Measurements from ENCODE around the gene CORO1C. TPM values are rescaled to one million over a fixed set of nuclear protein-coding genes. Genes with fewer than 3 reads are reported as not detected.
A peak's percentile ranks its signal among the peaks of the same experiment; 100 is the strongest.

Gene CORO1C
- total RNA-seq, 1 donor from 2014 or later, result 164 TPM

GRCh38 chr12:108611884-108612415, 119.4 kb downstream of the CORO1C start:
- DNase-seq (ENCODE audit: low read depth), result peak; percentile 90
- H3K27me3 ChIP-seq (ENCODE audit: control insufficient read depth, insufficient read depth, low read length), result no peaks in the 10 kb centered on the region
- no peak overlapping the region for H3K4me3 ChIP-seq (ENCODE audit: low read depth, low read length)
- TF ChIP-seq, protein P1, sequence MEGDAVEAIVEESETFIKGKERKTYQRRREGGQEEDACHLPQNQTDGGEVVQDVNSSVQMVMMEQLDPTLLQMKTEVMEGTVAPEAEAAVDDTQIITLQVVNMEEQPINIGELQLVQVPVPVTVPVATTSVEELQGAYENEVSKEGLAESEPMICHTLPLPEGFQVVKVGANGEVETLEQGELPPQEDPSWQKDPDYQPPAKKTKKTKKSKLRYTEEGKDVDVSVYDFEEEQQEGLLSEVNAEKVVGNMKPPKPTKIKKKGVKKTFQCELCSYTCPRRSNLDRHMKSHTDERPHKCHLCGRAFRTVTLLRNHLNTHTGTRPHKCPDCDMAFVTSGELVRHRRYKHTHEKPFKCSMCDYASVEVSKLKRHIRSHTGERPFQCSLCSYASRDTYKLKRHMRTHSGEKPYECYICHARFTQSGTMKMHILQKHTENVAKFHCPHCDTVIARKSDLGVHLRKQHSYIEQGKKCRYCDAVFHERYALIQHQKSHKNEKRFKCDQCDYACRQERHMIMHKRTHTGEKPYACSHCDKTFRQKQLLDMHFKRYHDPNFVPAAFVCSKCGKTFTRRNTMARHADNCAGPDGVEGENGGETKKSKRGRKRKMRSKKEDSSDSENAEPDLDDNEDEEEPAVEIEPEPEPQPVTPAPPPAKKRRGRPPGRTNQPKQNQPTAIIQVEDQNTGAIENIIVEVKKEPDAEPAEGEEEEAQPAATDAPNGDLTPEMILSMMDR (IDR thresholded peaks at IDR 0.05; ENCODE audit: insufficient read depth, low read length, poor library complexity, severe bottlenecking), result peak; percentile 44
- H3K36me3 ChIP-seq (ENCODE audit: control insufficient read depth, insufficient read depth, low read length), result no peaks in the 10 kb centered on the region

GRCh38 chr12:108610856-108611605, 120.3 kb downstream of the CORO1C start:
- no peaks in the 10 kb centered on the region for H3K27me3 ChIP-seq (ENCODE audit: control insufficient read depth, insufficient read depth, low read length)
- no peak for DNase-seq (ENCODE audit: low read depth)
- H3K36me3 ChIP-seq (ENCODE audit: control insufficient read depth, insufficient read depth, low read length), result no peaks in the 10 kb centered on the region
- TF ChIP-seq, protein P1 (IDR thresholded peaks at IDR 0.05; ENCODE audit: insufficient read depth, low read length, poor library complexity, severe bottlenecking), result no peak
- H3K4me3 ChIP-seq (ENCODE audit: low read depth, low read length), result no peak overlapping the region

DNA sequence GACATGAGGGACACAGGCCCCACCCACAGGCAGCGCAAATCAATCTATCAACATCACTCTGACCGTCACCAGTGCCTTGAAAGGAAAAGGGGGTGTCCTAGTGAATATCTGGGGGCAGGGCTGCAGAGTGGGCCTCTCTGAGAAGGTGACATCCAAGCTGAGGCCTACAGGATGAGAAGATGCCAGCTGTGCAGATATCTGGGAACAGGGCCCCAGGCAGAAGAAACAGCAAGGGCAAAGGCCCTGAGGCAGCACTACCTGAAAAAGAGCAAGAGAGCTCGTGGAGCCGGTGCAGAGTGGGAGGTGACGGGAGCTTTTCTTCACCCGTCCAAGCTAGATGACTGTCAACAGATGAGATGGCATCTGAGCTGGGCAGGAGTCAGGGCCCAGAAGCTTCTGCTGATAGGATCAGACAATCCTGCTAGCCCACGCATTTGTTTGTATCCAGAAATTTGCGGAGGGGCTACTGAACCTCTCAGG, 120.9 kb downstream of the CORO1C start:
- Histone ChIP-seq H3K36me3 (ENCODE audit: control insufficient read depth, insufficient read depth, low read length) (no peaks in the 10 kb centered on the region), H3K4me3 (ENCODE audit: low read depth, low read length) (no peak overlapping the region), H3K27me3 (ENCODE audit: control insufficient read depth, insufficient read depth, low read length) (no peaks in the 10 kb centered on the region)
- DNase-seq (ENCODE audit: low read depth), result no peak
- TF ChIP-seq, protein P1 (IDR thresholded peaks at IDR 0.05; ENCODE audit: insufficient read depth, low read length, poor library complexity, severe bottlenecking), result no peak

- no peaks in the 10 kb centered on the region for H3K27me3 ChIP-seq (ENCODE audit: control insufficient read depth, insufficient read depth, low read length)
- TF ChIP-seq, protein P1 (IDR thresholded peaks at IDR 0.05; ENCODE audit: insufficient read depth, low read length, poor library complexity, severe bottlenecking), result no peak
- no peak for DNase-seq (ENCODE audit: low read depth)
Measured at GRCh38 chr12:108609537-108610335, 121.6 kb downstream of the CORO1C start.

DNA sequence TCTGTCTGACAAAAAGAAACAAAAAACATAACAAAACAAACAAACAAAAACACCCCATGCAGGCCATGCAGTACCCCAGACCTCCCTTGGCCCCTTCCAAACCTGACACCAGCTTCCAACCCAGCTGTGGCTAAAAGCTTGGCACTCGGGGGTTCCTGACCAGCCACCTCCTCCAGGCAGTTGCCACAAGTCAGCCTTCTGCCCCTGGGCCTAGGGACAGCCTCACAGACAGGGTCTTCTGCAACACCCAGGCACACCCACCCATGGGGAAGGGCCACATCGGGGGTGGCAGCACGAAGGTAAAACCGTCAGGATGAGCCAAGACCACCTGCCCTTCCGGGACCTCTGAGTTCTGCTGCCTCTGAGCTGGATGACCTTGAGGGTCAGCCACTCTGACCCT, 122.7 kb downstream of the CORO1C start:
- TF ChIP-seq, protein P1 (IDR thresholded peaks at IDR 0.05; ENCODE audit: insufficient read depth, low read length, poor library complexity, severe bottlenecking), result no peak
- DNase-seq (ENCODE audit: low read depth), result no peak
- Histone ChIP-seq H3K36me3 (ENCODE audit: control insufficient read depth, insufficient read depth, low read length) (no peaks in the 10 kb centered on the region), H3K4me3 (ENCODE audit: low read depth, low read length) (no peak overlapping the region), H3K27me3 (ENCODE audit: control insufficient read depth, insufficient read depth, low read length) (no peaks in the 10 kb centered on the region)

More at GRCh38 chr12:108609537-108610335, 121.6 kb downstream of the CORO1C start:
- no peaks in the 10 kb centered on the region for H3K36me3 ChIP-seq (ENCODE audit: control insufficient read depth, insufficient read depth, low read length)
- H3K4me3 ChIP-seq (ENCODE audit: low read depth, low read length), result no peak overlapping the region

Measured in kidney epithelial cell (primary cell).